ENCODE measurements around the gene MGME1.

Gene MGME1

GRCh38 chr20:17948442-17948841 is 20.4 kb upstream of the MGME1 start:
- Histone ChIP-seq H3K9me3 (ENCODE audit: severe bottlenecking) (no peaks in the 10 kb centered on the region), H3K36me3 (ENCODE audit: low read depth) (peaks cover 100% of the 10 kb centered on the region), H3K27ac (ENCODE audit: poor library complexity, severe bottlenecking) (no peak overlapping the region), H3K4me3 (ENCODE audit: severe bottlenecking) (no peak overlapping the region), H3K4me1 (ENCODE audit: insufficient read depth, poor library complexity, severe bottlenecking) (no peaks in the 10 kb centered on the region), H3K27me3 (ENCODE audit: insufficient read depth, poor library complexity, severe bottlenecking) (no peaks in the 10 kb centered on the region)
- no peak for ATAC-seq (ENCODE audit: low read depth)
- TF ChIP-seq CTCF (IDR thresholded peaks at IDR 0.05; ENCODE audit: poor library complexity, severe bottlenecking): no peak
- no peak for DNase-seq (ENCODE audit: low spot score)

- H3K4me3 ChIP-seq (ENCODE audit: severe bottlenecking): no peak overlapping the region
- no peaks in the 10 kb centered on the region for H3K4me1 ChIP-seq (ENCODE audit: insufficient read depth, poor library complexity, severe bottlenecking)
- TF ChIP-seq CTCF (IDR thresholded peaks at IDR 0.05; ENCODE audit: poor library complexity, severe bottlenecking): no peak
- peaks cover 100% of the 10 kb centered on the region for H3K36me3 ChIP-seq (ENCODE audit: low read depth)
- DNase-seq (ENCODE audit: low spot score) (no peak), ATAC-seq (ENCODE audit: low read depth) (no peak)
- no peaks in the 10 kb centered on the region for H3K9me3 ChIP-seq (ENCODE audit: severe bottlenecking)
- H3K27ac ChIP-seq (ENCODE audit: poor library complexity, severe bottlenecking): no peak overlapping the region
- no peaks in the 10 kb centered on the region for H3K27me3 ChIP-seq (ENCODE audit: insufficient read depth, poor library complexity, severe bottlenecking)
Measured at GRCh38 chr20:17949899-17950298, 18.9 kb upstream of the MGME1 start.

- Histone ChIP-seq H3K4me3 (ENCODE audit: severe bottlenecking) (no peak overlapping the region), H3K36me3 (ENCODE audit: low read depth) (peaks cover 100% of the 10 kb centered on the region), H3K4me1 (ENCODE audit: insufficient read depth, poor library complexity, severe bottlenecking) (no peaks in the 10 kb centered on the region), H3K27ac (ENCODE audit: poor library complexity, severe bottlenecking) (no peak overlapping the region), H3K27me3 (ENCODE audit: insufficient read depth, poor library complexity, severe bottlenecking) (no peaks in the 10 kb centered on the region), H3K9me3 (ENCODE audit: severe bottlenecking) (no peaks in the 10 kb centered on the region)
- ATAC-seq (ENCODE audit: low read depth): no peak
- no peak for TF ChIP-seq CTCF (IDR thresholded peaks at IDR 0.05; ENCODE audit: poor library complexity, severe bottlenecking)
- DNase-seq (ENCODE audit: low spot score): no peak
Measured at GRCh38 chr20:17950670-17951069, 18.1 kb upstream of the MGME1 start.

- H3K36me3 ChIP-seq (ENCODE audit: low read depth): peaks cover 100% of the 10 kb centered on the region
- H3K27ac ChIP-seq (ENCODE audit: poor library complexity, severe bottlenecking): no peak overlapping the region
- no peak overlapping the region for H3K4me3 ChIP-seq (ENCODE audit: severe bottlenecking)
- H3K4me1 ChIP-seq (ENCODE audit: insufficient read depth, poor library complexity, severe bottlenecking): no peaks in the 10 kb centered on the region
- TF ChIP-seq CTCF (IDR thresholded peaks at IDR 0.05; ENCODE audit: poor library complexity, severe bottlenecking): no peak
- no peaks in the 10 kb centered on the region for H3K27me3 ChIP-seq (ENCODE audit: insufficient read depth, poor library complexity, severe bottlenecking)
- DNase-seq (ENCODE audit: low spot score) (no peak), ATAC-seq (ENCODE audit: low read depth) (no peak)
- H3K9me3 ChIP-seq (ENCODE audit: severe bottlenecking): no peaks in the 10 kb centered on the region
Measured at GRCh38 chr20:17951323-17951722, 17.5 kb upstream of the MGME1 start.

GRCh38 chr20:17952692-17953684 is 15.8 kb upstream of the MGME1 start:
- no peak overlapping the region for H3K27ac ChIP-seq (ENCODE audit: poor library complexity, severe bottlenecking)
- no peak overlapping the region for H3K4me3 ChIP-seq (ENCODE audit: severe bottlenecking)
- no peak for TF ChIP-seq CTCF (IDR thresholded peaks at IDR 0.05; ENCODE audit: poor library complexity, severe bottlenecking)
- ATAC-seq (ENCODE audit: low read depth) (no peak), DNase-seq (ENCODE audit: low spot score) (no peak)
- H3K4me1 ChIP-seq (ENCODE audit: insufficient read depth, poor library complexity, severe bottlenecking): no peaks in the 10 kb centered on the region
- H3K27me3 ChIP-seq (ENCODE audit: insufficient read depth, poor library complexity, severe bottlenecking): no peaks in the 10 kb centered on the region
- H3K36me3 ChIP-seq (ENCODE audit: low read depth): peaks cover 100% of the 10 kb centered on the region
- H3K9me3 ChIP-seq (ENCODE audit: severe bottlenecking): no peaks in the 10 kb centered on the region

All from RWPE2 (cell line).